HUES6 (cell line): ENCODE data around the gene SFMBT2.
"Not testable (repeated sequence)": the region's sequence is repeated elsewhere in the genome, so short reads cannot be mapped to it uniquely, and the experiment has no call there.

ENCODE experiments used
- H3K27ac ChIP-seq: 2 replicates; pipeline ENCODE4 v1.7.0; 2013; ENCODE audit warnings: low read depth, mild to moderate bottlenecking, low read length, inconsistent platforms
- H3K27me3 ChIP-seq: 2 replicates; pipeline ENCODE4 v1.6.1; 2013; ENCODE audit warnings: low read length; ENCODE audit not compliant: control insufficient read depth, insufficient read depth
- H3K36me3 ChIP-seq: 2 replicates; pipeline ENCODE4 v1.6.1; 2013; ENCODE audit warnings: low read length; ENCODE audit not compliant: control insufficient read depth, insufficient read depth
- H3K4me1 ChIP-seq: 2 replicates; pipeline ENCODE4 v1.6.1; 2013; ENCODE audit warnings: low read length; ENCODE audit not compliant: control insufficient read depth, insufficient read depth
- H3K4me3 ChIP-seq: 2 replicates; pipeline ENCODE4 v1.5.1; 2013; ENCODE audit warnings: low read depth, low read length
- H3K9ac ChIP-seq: one replicate; pipeline ENCODE4 v1.6.1; 2013; ENCODE audit warnings: mild to moderate bottlenecking, low read length
- H3K9me3 ChIP-seq: 2 replicates; pipeline ENCODE4 v1.6.1; 2013; ENCODE audit warnings: low read depth, low read length; ENCODE audit not compliant: control insufficient read depth, insufficient read depth

SFMBT2 gene

DNA sequence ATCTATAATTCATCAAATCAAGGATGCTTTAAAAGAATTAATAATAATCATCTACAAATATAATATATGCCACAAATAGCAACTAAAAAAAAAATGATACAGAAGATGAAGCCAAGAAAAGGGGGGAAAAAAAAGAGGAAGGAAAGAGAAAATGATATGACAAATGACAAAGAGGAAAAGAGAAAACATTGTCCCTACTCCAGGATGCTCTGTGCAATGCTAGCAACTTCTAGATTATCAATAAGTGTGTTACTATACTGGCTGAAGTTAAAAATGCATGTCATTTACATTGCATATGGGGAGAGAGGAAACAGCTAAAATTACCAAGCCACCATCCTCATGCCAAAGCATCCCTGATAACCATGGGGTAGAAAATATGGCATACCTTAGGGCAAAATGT lies 104.2 kb downstream of the SFMBT2 start:
- H3K27ac ChIP-seq: no peak overlapping the region
- H3K9ac ChIP-seq: no peak overlapping the region
- no peak overlapping the region for H3K4me3 ChIP-seq
- H3K36me3 ChIP-seq: no peaks in the 10 kb centered on the region
- peaks cover 8% of the 10 kb centered on the region for H3K4me1 ChIP-seq
- no peaks in the 10 kb centered on the region for H3K9me3 ChIP-seq
- H3K27me3 ChIP-seq: no peaks in the 10 kb centered on the region

DNA sequence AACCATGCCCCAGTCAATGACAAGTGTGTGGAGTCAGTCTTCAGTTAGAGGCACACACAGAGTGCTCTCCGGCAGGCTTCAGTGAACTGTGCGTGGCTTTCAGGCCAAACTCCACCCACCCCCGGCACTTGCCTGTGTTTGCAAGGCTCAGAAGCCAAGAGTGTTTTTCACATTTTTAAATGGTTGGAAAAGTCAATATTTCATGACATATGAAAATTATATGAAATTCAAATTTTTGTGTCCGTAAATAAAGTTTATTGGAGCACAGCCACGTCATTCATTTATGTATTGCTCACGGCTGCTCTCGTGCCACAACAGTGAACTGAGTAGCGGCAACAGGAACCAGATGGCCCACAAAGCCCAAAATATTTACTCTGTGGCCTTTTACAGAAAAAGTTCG lies 104.7 kb downstream of the SFMBT2 start:
- Histone ChIP-seq H3K4me3 (no peak overlapping the region), H3K9me3 (no peaks in the 10 kb centered on the region), H3K27ac (no peak overlapping the region), H3K27me3 (no peaks in the 10 kb centered on the region), H3K36me3 (no peaks in the 10 kb centered on the region), H3K9ac (no peak overlapping the region), H3K4me1 (peaks cover 9% of the 10 kb centered on the region)

DNA sequence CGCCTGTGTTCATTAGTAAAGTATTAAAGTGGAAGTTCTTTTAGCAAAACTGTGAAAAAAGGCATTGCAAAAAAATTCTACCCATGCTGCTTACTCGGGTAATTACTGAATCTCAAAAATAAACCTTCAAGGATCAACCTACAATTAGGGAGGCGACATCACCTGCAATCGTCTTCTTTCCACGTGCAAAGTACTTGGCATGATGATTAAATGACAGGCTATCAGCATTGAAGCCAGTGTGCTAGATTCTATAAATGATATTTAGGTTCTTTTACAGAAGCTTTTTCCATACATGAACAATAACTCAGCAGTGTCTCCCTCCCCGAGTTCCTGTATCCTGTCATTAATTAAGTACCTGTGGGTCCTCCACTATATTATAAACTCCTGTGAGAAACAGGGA lies 105.8 kb downstream of the SFMBT2 start:
- H3K9ac ChIP-seq: no peak overlapping the region
- H3K27ac ChIP-seq: no peak overlapping the region
- no peaks in the 10 kb centered on the region for H3K9me3 ChIP-seq
- H3K27me3 ChIP-seq: no peaks in the 10 kb centered on the region
- H3K36me3 ChIP-seq: no peaks in the 10 kb centered on the region
- H3K4me3 ChIP-seq: no peak overlapping the region
- H3K4me1 ChIP-seq: peaks cover 9% of the 10 kb centered on the region

DNA sequence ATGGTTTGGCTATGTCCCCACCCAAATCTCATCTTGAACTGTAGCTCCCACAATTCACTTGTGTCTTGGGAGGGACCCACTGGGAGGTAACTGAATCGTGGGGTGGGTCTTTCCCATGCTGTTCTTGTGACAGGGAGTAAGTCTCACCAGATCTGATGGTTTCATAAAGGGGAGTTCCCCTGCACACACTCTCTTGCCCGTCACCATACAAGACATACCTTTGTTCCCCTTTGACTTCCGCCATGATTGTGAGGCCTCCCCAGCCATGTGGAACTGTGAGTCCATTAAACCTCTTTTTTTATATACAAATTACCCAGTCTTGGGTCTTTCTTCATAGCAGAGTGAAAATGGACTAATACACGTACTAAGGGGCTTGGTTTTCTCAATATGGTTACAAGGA lies 106.7 kb downstream of the SFMBT2 start:
- no peak overlapping the region for H3K27ac ChIP-seq
- no peak overlapping the region for H3K9ac ChIP-seq
- no peak overlapping the region for H3K4me3 ChIP-seq
- H3K4me1 ChIP-seq: peaks cover 9% of the 10 kb centered on the region
- no peaks in the 10 kb centered on the region for H3K36me3 ChIP-seq
- no peaks in the 10 kb centered on the region for H3K9me3 ChIP-seq
- no peaks in the 10 kb centered on the region for H3K27me3 ChIP-seq

DNA sequence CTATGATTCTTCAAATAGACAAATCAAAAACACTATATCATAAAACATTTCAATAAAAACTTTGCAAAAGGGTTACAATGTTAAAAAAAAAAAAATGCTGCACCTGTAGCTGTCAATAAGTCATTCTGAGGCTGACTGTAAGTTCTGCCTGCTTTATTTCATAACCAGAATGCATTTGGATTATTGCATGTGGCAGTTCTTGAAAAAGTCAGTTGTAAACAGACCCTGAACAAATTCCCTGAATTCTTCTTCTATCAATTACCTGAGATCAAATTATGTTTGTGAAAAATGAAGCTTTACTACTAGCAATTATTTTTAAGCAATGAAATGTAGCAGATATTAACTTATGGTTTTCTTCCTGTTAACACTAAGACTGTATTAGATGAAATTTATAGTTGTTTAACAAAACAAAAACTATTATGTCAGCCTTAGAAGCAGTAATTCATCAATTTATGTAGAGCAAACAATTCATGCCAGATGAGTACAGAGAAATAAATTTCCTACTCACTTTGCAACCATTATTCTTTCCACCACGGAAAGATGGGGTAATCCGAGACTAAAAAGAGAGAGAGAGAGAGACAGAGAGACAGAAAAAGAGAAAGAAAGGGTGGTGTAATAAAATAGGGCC lies 107.8 kb downstream of the SFMBT2 start:
- Histone ChIP-seq H3K9me3 (no peaks in the 10 kb centered on the region), H3K9ac (no peak overlapping the region), H3K4me3 (no peak overlapping the region), H3K27me3 (no peaks in the 10 kb centered on the region), H3K36me3 (no peaks in the 10 kb centered on the region), H3K4me1 (peaks cover 9% of the 10 kb centered on the region), H3K27ac (no peak overlapping the region)

DNA sequence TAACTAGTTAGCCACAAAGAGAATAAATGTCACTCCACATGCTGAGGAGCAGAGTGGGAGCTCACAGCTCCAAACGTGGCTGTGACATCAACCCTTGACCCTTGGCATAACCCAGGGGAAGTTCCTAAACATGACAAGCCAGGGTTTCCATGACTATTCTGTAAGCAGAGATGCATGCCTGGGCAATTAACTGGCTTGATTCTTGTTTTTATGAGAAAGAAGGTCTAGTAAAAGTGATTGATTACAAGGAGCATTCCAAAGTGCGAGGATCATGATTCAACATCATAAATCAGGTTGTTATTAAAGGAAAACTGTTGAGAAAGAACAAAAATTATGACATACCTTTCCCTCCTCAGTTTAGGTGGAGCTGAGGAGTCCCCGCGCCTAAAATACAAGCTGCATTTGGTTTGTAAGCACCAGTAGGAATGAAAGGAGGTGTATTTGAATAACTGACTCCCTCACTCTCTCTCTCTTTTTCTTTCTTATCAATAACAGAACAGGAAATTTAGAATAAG lies 108.4 kb downstream of the SFMBT2 start:
- peaks cover 9% of the 10 kb centered on the region for H3K4me1 ChIP-seq
- H3K36me3 ChIP-seq: no peaks in the 10 kb centered on the region
- no peak overlapping the region for H3K4me3 ChIP-seq
- H3K27me3 ChIP-seq: no peaks in the 10 kb centered on the region
- no peak overlapping the region for H3K27ac ChIP-seq
- no peaks in the 10 kb centered on the region for H3K9me3 ChIP-seq
- H3K9ac ChIP-seq: no peak overlapping the region

DNA sequence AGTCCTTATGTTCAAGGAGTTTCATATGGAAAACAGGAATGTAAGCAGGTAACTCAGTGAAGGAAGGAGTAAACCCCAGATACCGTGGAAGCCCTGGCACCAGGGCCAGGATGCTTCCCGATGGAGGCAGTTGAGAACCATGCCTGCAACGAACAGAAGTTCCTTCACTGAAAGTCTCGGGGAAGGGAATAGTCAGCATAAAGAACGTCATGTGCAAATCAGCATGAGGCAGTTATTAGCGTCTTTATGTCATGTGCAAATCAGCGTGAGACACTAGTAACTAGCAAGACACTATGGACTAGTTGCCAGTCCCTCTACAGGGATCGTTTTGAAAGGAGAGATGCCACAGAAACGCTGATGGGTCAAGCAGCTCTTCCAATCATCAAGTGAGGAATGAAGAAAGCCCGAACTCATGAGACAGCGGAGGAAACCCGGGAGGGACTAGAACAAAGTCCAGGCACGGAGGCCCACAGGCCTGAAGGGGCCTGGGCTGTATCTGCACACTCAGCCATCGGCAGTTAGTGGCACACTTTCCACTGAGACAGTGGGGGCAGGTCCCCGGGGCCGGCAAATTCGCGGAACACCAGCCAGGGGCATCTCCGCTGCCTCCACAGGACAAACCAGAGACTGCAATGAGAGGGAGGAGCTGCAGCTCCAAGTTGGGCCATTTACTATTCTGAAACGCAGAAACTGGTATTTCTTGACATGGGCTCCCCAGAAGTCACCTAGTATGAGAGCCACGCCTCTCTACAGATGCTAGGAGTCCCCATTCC lies 109.6 kb downstream of the SFMBT2 start:
- Histone ChIP-seq H3K9me3 (no peaks in the 10 kb centered on the region), H3K9ac (no peak overlapping the region), H3K4me3 (no peak overlapping the region), H3K27ac (no peak overlapping the region), H3K27me3 (no peaks in the 10 kb centered on the region), H3K36me3 (no peaks in the 10 kb centered on the region), H3K4me1 (peaks cover 9% of the 10 kb centered on the region)

DNA sequence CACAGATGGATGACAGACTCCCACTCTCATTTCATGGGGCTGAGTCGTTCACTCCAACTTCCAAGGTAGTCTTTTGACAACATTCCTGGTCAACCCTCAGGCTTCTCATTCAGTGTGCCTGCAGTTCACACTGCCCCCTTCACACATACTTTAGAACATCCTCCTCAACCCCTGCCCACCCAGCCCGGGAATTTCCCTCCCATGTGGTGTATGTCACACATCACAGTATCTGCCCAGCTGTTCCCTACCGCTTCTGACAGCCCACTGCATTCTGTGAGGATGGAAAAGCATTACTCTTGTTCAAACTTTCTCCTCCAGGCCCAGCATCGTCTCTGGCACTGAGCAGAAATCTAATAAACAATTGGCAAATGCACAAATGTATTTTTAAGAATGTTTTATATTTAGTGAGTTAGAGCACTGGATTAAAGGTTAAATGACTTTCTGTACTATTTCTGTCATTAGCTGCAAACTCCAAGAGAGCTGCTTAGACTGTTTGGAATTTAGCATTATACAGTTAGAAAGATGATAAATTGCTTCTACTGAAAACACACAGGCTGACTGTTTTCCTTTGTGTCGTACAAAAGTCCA lies 110.4 kb downstream of the SFMBT2 start:
- H3K4me3 ChIP-seq: no peak overlapping the region
- H3K27me3 ChIP-seq: no peaks in the 10 kb centered on the region
- peaks cover 9% of the 10 kb centered on the region for H3K4me1 ChIP-seq

DNA sequence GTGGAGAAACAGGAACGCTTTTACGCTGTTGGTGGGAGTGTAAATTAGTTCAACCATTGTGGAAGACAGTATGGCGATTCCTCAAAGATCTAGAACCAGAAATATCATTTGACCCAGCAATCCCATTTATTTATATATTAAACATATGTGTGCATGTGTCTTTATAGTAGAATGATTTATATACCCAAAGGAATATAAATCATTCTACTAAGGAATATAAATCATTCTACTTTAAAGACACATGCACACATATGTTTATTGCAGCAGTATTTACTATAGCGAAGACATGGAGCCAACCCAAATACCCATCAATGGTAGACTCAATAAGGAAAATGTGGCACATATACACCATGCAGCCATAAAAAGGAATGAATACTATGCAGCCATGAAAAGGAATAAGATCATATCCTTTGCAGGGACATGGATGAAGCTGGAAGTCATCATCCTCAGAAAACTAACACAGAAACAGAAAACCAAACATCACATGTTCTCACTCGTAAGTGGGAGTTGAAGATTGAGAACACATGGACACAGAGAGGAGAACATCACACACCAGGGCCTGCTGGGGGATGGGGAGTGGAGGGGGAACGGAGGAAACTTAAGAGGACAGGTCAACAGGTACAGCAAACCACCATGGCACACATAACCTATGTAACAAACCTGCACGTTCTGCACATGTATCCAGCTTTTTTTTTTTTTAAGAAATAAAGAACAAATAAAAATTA lies 111.1 kb downstream of the SFMBT2 start:
- H3K9ac ChIP-seq, H3K4me1 ChIP-seq: not testable (repeated sequence)

More for the DNA sequence above, 110.4 kb downstream of the SFMBT2 start:
- H3K27ac ChIP-seq: no peak overlapping the region
- no peaks in the 10 kb centered on the region for H3K36me3 ChIP-seq
- no peaks in the 10 kb centered on the region for H3K9me3 ChIP-seq
- H3K9ac ChIP-seq: no peak overlapping the region

DNA sequence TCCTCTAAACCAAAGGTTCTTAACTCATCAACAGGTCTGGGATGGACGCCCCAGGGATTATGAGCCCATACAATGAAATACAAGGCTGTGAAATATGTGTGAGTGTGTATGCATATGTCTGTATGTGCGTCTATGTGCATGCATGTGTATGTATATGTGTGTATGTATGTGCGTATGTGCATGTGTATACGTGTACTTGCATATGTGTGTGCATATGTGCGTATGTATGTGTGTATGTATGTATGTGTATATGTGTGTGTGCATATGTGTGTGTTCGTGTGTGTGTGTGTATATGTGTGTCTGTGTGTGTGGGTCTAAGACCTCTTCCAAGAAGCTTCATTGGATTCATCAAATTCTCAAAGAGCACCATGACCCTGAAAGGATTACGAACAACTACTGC lies 112.3 kb downstream of the SFMBT2 start:
- no peak overlapping the region for H3K9ac ChIP-seq
- H3K36me3 ChIP-seq: no peaks in the 10 kb centered on the region

More for the DNA sequence above, 111.1 kb downstream of the SFMBT2 start:
- H3K27me3 ChIP-seq, H3K27ac ChIP-seq, H3K9me3 ChIP-seq, H3K36me3 ChIP-seq, H3K4me3 ChIP-seq: not testable (repeated sequence)

DNA sequence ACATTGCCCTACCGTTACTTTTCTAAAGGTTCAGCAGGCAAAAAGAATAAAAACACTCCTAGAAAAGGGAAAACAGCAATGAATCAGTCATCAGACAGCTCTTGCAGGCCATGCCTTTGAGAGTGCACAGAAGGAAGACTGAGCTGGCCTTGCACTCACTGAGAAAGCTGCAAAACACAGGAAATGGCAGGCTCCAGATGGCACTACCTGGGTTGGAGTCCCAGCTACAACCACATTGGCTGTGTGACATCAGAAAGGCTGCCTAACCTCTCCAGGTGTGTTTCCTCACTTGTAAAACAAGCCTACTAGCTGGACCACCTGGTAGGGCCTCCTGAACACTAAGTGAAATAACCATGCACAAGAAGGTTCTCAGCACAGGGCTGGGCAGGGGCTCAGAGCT lies 113.7 kb downstream of the SFMBT2 start:
- H3K4me1 ChIP-seq: peaks cover 12% of the 10 kb centered on the region

More for the DNA sequence above, 112.3 kb downstream of the SFMBT2 start:
- no peak overlapping the region for H3K4me3 ChIP-seq
- H3K27me3 ChIP-seq: no peaks in the 10 kb centered on the region
- H3K4me1 ChIP-seq: peaks cover 13% of the 10 kb centered on the region
- H3K9me3 ChIP-seq: no peaks in the 10 kb centered on the region
- no peak overlapping the region for H3K27ac ChIP-seq

More for the DNA sequence above, 113.7 kb downstream of the SFMBT2 start:
- Histone ChIP-seq H3K27ac (no peak overlapping the region), H3K4me3 (no peak overlapping the region), H3K27me3 (no peaks in the 10 kb centered on the region), H3K36me3 (no peaks in the 10 kb centered on the region), H3K9ac (no peak overlapping the region), H3K9me3 (no peaks in the 10 kb centered on the region)
